Brain microvascular endothelial cell (primary cell): ENCODE results near the gene HSPB7.

Source experiments
- DNase-seq: peaks from one replicate; pipeline ENCODE4 v3.0.0-alpha.2; 2020
- H3K27ac ChIP-seq: fragments of 250-450 bp; sonication (Bioruptor Pico); 2 replicates; pipeline ENCODE4 v1.5.1; 2020; ENCODE audit warnings: mild to moderate bottlenecking, moderate library complexity
- H3K27me3 ChIP-seq: fragments of 250-450 bp; sonication (Bioruptor Pico); replicated peaks from 2 replicates; pipeline ENCODE4 v1.5.1; 2020; ENCODE audit warnings: mild to moderate bottlenecking
- H3K36me3 ChIP-seq: fragments of 250-450 bp; sonication (Bioruptor Pico); replicated peaks from 2 replicates; pipeline ENCODE4 v1.5.1; 2020; ENCODE audit warnings: mild to moderate bottlenecking
- H3K4me3 ChIP-seq: 2 replicates; pipeline ENCODE4 v1.5.1; 2011; ENCODE audit warnings: low read depth, mild to moderate bottlenecking, control low read depth, low read length, moderate library complexity
- in situ Hi-C: cut with HindIII; loops from 2 replicates; pipeline ENCODE4 v1.10.0; 2017; ENCODE audit warnings: low sequenced_read_pairs, low pct_ligation_motif_present
- TF ChIP-seq, protein P1 (sequence below): IDR thresholded peaks from 2 replicates; pipeline ENCODE4 v1.5.1; 2011; ENCODE audit warnings: low read depth, mild to moderate bottlenecking, moderate library complexity, low read length, control low read depth, inconsistent platforms; ENCODE audit errors: missing control alignments

The HSPB7 gene

DNA sequence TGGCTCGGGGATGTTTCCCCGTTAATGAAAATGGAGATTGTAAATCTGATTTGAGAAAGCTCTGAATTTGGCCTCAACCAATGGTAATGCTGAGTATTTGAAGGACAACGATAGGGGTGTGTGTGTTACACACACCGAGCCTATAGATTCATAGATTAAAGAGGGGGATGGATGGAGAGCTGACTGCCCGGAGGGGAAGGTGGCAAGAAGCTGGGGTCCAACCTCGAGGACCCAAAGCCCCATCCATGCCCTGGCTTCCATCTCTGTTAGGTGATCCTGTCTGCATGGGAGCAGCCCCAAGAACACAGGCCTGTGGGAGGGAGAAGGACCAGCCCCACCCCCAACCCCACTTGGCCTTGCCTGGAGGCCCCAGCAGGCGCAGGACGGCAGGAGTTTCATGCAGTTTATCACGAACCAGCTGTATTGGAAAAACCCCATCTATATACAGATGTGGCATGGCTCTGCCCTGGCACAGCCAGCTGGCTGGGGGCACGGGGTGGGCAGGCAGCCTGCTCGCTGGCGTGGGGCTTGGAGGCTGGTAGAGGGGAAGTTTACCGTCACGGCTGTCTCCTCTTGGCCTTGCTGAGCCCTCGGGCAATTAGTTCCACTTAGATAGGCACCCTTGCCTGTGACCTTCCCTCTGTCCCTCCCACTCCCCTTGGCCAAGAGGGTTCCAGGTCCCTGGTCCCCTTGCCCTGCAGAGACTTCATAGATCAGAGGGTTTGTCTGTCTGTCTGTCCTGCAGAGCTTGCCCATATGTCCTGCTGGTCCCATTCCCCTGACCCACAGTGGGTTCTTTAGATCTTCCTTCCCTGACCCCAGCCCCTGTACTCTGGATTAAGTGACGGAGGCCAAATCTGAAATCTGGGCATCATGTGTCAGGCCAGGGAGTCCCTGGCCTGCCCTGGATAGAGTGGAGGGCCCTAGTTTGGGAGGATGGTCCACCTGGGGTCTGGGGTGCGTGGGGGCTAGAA, 3.0 kb downstream of the HSPB7 start:
- no peak overlapping the region for H3K27ac ChIP-seq

DNA sequence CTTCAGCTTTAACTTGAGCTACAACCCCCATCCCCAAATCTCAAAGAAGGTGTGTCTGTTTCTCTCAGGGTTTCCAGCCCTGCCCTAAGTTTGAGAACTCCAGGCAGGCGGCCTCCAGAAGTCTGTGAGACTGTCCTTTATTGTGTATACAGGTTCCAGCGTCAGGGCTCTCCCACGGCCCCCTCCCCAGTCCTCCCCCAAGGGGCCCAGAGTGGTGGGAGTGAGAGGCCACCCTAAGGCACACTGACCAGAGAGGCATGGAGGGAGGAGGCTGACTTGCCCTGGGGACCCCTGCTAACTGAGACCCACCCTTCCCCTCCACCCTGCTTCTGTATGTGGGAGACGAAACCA, 4.0 kb downstream of the HSPB7 start:
- in situ Hi-C loops: no loop called here

More for the DNA sequence above, 3.0 kb downstream of the HSPB7 start:
- no peaks in the 10 kb centered on the region for H3K36me3 ChIP-seq
- TF ChIP-seq, protein P1, sequence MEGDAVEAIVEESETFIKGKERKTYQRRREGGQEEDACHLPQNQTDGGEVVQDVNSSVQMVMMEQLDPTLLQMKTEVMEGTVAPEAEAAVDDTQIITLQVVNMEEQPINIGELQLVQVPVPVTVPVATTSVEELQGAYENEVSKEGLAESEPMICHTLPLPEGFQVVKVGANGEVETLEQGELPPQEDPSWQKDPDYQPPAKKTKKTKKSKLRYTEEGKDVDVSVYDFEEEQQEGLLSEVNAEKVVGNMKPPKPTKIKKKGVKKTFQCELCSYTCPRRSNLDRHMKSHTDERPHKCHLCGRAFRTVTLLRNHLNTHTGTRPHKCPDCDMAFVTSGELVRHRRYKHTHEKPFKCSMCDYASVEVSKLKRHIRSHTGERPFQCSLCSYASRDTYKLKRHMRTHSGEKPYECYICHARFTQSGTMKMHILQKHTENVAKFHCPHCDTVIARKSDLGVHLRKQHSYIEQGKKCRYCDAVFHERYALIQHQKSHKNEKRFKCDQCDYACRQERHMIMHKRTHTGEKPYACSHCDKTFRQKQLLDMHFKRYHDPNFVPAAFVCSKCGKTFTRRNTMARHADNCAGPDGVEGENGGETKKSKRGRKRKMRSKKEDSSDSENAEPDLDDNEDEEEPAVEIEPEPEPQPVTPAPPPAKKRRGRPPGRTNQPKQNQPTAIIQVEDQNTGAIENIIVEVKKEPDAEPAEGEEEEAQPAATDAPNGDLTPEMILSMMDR: no peak
- in situ Hi-C loops: no loop called here
- no peaks in the 10 kb centered on the region for H3K27me3 ChIP-seq
- H3K4me3 ChIP-seq: no peak overlapping the region
- DNase-seq: no peak

DNA sequence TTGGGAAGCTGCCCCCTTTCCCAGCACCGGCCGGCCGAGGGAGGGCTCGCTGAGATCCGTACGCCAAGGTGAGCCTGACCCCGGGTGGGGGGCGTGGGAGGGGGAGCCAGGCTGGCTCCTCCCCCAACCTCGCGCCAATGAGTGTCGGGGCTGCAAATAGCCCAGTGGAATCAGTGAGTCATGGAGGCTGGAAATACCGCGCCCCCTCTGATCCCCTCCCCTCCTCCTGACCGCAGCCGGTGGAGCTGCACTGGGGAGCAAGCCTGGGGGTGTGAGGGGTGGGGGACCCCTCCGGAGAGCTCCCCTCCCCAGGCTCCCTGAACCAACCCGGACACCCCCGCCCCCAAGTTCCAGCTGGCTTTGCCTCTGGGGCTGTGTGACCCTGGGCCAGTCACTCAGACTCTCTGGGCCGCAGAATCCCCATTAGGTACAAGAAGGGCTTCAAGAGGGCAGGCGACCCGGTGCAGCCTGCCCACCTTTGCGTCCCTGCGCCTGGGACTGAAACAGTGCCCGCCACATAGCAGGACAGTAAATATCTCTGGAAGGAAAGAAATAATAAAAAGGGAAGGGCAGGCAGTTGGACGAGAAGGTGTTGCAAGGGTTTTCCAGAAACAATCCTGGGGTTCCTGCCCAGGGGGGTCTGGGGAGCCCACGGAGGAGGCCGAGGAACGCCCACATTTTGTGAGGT, 4.5 kb downstream of the HSPB7 start:
- Histone ChIP-seq H3K27ac (no peak overlapping the region), H3K4me3 (peak overlapping the region; percentile 40), H3K36me3 (no peaks in the 10 kb centered on the region), H3K27me3 (no peaks in the 10 kb centered on the region)
- in situ Hi-C loops: no loop called here
- DNase-seq: peak; percentile 52
- TF ChIP-seq, protein P1: no peak

More for the DNA sequence above, 4.0 kb downstream of the HSPB7 start:
- Histone ChIP-seq H3K27me3 (no peaks in the 10 kb centered on the region), H3K27ac (no peak overlapping the region), H3K4me3 (no peak overlapping the region), H3K36me3 (no peaks in the 10 kb centered on the region)
- TF ChIP-seq, protein P1: no peak
- no peak for DNase-seq

DNA sequence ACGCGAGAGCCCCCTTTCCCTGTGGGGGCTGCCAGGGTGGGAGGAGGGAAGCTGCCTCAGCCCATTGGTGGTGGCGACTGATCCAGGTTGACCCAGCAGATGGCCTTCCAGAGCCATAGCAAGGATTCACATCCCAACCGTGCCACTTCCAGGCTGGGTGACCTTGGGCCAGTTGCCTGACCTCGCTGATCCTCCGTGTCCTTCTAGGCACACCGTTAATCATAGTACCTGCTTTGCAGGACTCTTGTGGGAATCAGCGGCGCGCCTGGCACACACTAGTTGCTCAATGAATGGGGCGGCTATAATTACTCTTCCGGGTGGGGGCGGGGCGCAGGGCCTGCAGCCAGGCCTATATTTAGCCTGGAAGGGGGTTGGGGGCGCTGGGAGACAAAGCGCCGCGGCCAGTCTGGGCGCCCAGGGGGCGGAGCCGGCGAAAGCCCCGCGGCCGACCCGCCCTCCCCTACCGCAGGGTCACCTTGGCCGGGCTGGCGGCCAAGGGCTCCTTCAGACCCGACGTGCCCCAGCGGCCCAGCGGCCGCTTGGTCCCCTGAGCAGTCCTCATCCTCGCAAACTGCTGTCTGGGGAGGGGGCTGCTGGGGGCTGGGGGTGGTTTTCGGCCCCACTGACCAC, 5.1 kb downstream of the HSPB7 start:
- Histone ChIP-seq H3K27me3 (no peaks in the 10 kb centered on the region), H3K4me3 (peak overlapping the region; percentile 40)
- TF ChIP-seq, protein P1: no peak

DNA sequence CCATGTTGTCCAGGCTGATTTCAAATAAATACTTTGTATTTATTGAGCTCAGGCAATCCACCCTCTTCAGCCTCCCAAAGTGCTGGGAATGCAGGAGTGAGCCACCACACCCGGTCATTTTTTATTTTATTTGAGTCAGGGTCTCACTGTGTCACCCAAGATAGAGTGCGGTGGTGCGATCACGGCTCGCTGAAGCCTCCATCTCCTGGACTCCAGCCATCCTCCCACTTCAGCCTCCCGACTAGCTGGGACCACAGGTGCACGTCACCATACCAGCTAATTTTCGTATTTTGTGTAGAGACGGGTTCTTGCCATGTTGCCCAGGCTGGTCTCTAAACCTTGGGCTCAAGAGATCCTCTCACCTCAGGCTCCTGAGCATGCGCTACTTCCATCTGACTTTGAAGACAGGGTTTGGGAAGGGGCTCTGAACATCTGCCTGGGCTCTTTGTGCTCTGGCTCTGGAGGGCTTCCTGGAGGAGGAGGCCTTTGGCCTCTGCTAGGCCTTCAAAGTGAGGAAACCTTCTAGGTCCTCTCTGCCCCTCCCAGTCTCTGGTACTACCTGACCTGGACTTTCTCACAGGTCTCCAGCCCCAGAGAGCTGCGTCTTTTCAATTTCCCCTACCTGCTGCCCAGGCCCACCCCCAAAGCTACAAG, 5.8 kb downstream of the HSPB7 start:
- H3K27ac ChIP-seq: no peak overlapping the region
- in situ Hi-C loops: no loop called here
- TF ChIP-seq, protein P1: no peak
- H3K4me3 ChIP-seq: peak overlapping the region; percentile 40
- no peaks in the 10 kb centered on the region for H3K36me3 ChIP-seq
- DNase-seq: no peak
- H3K27me3 ChIP-seq: no peaks in the 10 kb centered on the region

More for the DNA sequence above, 5.1 kb downstream of the HSPB7 start:
- in situ Hi-C loops: no loop called here
- H3K27ac ChIP-seq: no peak overlapping the region
- peak; percentile 40 for DNase-seq
- no peaks in the 10 kb centered on the region for H3K36me3 ChIP-seq
